ENCODE results near the gene PRDM16. TPM values are rescaled to one million over a fixed set of nuclear protein-coding genes. Genes with fewer than 3 reads are reported as not detected.

The PRDM16 gene
- total RNA-seq, 1 experiment from 2014 or later, result 1.6 TPM

GRCh38 chr1:3454811-3455618 lies 386.0 kb downstream of the PRDM16 start (continued):
- TF ChIP-seq SMAD4 (CRISPR knock-in tag; IDR thresholded peaks at IDR 0.05) (no peak), NFYB (CRISPR knock-in tag; conservative IDR thresholded peaks at IDR 0.05; ENCODE audit: low read depth) (no peak), STAT6 (CRISPR knock-in tag; conservative IDR thresholded peaks at IDR 0.05; ENCODE audit: low read depth) (no peak), NR2C2 (CRISPR knock-in tag; IDR thresholded peaks at IDR 0.05) (no peak), NR1H2 (CRISPR knock-in tag; IDR thresholded peaks at IDR 0.05) (no peak), FOXJ3 (CRISPR knock-in tag; IDR thresholded peaks at IDR 0.05; ENCODE audit: borderline replicate concordance) (no peak), KAT7 (CRISPR knock-in tag; IDR thresholded peaks at IDR 0.05; ENCODE audit: borderline replicate concordance) (no peak), ARID4B (CRISPR knock-in tag; IDR thresholded peaks at IDR 0.05; ENCODE audit: borderline replicate concordance) (no peak; the same call in 1 of the 2 replicates), IRF2 (CRISPR knock-in tag; IDR thresholded peaks at IDR 0.05; ENCODE audit: borderline replicate concordance, low read depth) (no peak), GRHL2 (CRISPR knock-in tag; IDR thresholded peaks at IDR 0.05; ENCODE audit: insufficient replicate concordance, severe bottlenecking) (no peak), NFE2L1 (CRISPR knock-in tag; IDR thresholded peaks at IDR 0.05) (no peak), JUN (CRISPR knock-in tag; IDR thresholded peaks at IDR 0.05) (no peak), ETV6 (CRISPR knock-in tag; IDR thresholded peaks at IDR 0.05) (peak; percentile 93; the same call in 1 of the 2 replicates)
- TF ChIP-seq, protein P1, sequence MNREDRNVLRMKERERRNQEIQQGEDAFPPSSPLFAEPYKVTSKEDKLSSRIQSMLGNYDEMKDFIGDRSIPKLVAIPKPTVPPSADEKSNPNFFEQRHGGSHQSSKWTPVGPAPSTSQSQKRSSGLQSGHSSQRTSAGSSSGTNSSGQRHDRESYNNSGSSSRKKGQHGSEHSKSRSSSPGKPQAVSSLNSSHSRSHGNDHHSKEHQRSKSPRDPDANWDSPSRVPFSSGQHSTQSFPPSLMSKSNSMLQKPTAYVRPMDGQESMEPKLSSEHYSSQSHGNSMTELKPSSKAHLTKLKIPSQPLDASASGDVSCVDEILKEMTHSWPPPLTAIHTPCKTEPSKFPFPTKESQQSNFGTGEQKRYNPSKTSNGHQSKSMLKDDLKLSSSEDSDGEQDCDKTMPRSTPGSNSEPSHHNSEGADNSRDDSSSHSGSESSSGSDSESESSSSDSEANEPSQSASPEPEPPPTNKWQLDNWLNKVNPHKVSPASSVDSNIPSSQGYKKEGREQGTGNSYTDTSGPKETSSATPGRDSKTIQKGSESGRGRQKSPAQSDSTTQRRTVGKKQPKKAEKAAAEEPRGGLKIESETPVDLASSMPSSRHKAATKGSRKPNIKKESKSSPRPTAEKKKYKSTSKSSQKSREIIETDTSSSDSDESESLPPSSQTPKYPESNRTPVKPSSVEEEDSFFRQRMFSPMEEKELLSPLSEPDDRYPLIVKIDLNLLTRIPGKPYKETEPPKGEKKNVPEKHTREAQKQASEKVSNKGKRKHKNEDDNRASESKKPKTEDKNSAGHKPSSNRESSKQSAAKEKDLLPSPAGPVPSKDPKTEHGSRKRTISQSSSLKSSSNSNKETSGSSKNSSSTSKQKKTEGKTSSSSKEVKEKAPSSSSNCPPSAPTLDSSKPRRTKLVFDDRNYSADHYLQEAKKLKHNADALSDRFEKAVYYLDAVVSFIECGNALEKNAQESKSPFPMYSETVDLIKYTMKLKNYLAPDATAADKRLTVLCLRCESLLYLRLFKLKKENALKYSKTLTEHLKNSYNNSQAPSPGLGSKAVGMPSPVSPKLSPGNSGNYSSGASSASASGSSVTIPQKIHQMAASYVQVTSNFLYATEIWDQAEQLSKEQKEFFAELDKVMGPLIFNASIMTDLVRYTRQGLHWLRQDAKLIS (CRISPR knock-in tag; IDR thresholded peaks at IDR 0.05; ENCODE audit: borderline replicate concordance), result no peak
- TF ChIP-seq, protein P2, sequence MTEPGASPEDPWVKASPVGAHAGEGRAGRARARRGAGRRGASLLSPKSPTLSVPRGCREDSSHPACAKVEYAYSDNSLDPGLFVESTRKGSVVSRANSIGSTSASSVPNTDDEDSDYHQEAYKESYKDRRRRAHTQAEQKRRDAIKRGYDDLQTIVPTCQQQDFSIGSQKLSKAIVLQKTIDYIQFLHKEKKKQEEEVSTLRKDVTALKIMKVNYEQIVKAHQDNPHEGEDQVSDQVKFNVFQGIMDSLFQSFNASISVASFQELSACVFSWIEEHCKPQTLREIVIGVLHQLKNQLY (CRISPR knock-in tag; IDR thresholded peaks at IDR 0.05), result no peak
- TF ChIP-seq, protein P3, sequence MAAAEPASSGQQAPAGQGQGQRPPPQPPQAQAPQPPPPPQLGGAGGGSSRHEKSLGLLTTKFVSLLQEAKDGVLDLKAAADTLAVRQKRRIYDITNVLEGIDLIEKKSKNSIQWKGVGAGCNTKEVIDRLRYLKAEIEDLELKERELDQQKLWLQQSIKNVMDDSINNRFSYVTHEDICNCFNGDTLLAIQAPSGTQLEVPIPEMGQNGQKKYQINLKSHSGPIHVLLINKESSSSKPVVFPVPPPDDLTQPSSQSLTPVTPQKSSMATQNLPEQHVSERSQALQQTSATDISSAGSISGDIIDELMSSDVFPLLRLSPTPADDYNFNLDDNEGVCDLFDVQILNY (CRISPR knock-in tag; IDR thresholded peaks at IDR 0.05), result no peak
- TF ChIP-seq, protein P4, sequence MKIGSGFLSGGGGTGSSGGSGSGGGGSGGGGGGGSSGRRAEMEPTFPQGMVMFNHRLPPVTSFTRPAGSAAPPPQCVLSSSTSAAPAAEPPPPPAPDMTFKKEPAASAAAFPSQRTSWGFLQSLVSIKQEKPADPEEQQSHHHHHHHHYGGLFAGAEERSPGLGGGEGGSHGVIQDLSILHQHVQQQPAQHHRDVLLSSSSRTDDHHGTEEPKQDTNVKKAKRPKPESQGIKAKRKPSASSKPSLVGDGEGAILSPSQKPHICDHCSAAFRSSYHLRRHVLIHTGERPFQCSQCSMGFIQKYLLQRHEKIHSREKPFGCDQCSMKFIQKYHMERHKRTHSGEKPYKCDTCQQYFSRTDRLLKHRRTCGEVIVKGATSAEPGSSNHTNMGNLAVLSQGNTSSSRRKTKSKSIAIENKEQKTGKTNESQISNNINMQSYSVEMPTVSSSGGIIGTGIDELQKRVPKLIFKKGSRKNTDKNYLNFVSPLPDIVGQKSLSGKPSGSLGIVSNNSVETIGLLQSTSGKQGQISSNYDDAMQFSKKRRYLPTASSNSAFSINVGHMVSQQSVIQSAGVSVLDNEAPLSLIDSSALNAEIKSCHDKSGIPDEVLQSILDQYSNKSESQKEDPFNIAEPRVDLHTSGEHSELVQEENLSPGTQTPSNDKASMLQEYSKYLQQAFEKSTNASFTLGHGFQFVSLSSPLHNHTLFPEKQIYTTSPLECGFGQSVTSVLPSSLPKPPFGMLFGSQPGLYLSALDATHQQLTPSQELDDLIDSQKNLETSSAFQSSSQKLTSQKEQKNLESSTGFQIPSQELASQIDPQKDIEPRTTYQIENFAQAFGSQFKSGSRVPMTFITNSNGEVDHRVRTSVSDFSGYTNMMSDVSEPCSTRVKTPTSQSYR (CRISPR knock-in tag; IDR thresholded peaks at IDR 0.05), result no peak; the same call in 1 of the 2 replicates
- TF ChIP-seq, protein P5, sequence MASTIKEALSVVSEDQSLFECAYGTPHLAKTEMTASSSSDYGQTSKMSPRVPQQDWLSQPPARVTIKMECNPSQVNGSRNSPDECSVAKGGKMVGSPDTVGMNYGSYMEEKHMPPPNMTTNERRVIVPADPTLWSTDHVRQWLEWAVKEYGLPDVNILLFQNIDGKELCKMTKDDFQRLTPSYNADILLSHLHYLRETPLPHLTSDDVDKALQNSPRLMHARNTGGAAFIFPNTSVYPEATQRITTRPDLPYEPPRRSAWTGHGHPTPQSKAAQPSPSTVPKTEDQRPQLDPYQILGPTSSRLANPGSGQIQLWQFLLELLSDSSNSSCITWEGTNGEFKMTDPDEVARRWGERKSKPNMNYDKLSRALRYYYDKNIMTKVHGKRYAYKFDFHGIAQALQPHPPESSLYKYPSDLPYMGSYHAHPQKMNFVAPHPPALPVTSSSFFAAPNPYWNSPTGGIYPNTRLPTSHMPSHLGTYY (CRISPR knock-in tag; IDR thresholded peaks at IDR 0.05), result no peak
